Measurements from ENCODE around the gene ARL8B. TPM values are rescaled to one million over a fixed set of nuclear protein-coding genes. Genes with fewer than 3 reads are reported as not detected.

Gene ARL8B
- total and polyA plus RNA-seq, 2 donors (not counting 1 experiment from before 2014, with no cell fraction given), result 74.8 to 98.4 TPM

- no peak overlapping the region for H3K4me2 ChIP-seq (ENCODE audit: extremely low read depth, insufficient read depth, low read length)
- H3K27ac ChIP-seq (ENCODE audit: insufficient read depth, low read length), result no peak overlapping the region
- no peaks in the 10 kb centered on the region for H4K20me1 ChIP-seq (ENCODE audit: control insufficient read depth, extremely low read depth, insufficient read depth, low read length)
- TF ChIP-seq CTCF (conservative IDR thresholded peaks at IDR 0.05 in 1 of 2, IDR thresholded peaks at IDR 0.05 in 1 of 2; ENCODE audit: low read depth in 1 of 2, low read length in 2 of 2) (no peak), EZH2 (IDR thresholded peaks at IDR 0.05; ENCODE audit: low read length, missing control alignments) (no peak)
- H3K27me3 ChIP-seq (ENCODE audit: control insufficient read depth, insufficient read depth, low read length), result no peaks in the 10 kb centered on the region
- H2AFZ ChIP-seq (ENCODE audit: low read length), result no peak overlapping the region
- H3K79me2 ChIP-seq (ENCODE audit: control insufficient read depth, insufficient read depth, low read length), result no peaks in the 10 kb centered on the region
- no peaks in the 10 kb centered on the region for H3K9me3 ChIP-seq (ENCODE audit: control insufficient read depth, insufficient read depth, low read depth, low read length)
- DNase-seq (ENCODE audit: low read depth in 2 of 2), result no peak
- no peak overlapping the region for H3K9ac ChIP-seq (ENCODE audit: insufficient read depth, low read length)
- no peaks in the 10 kb centered on the region for H3K4me1 ChIP-seq (ENCODE audit: control insufficient read depth, extremely low read depth, insufficient read depth, low read length)
- H3K36me3 ChIP-seq (ENCODE audit: control insufficient read depth, insufficient read depth, low read length), result no peaks in the 10 kb centered on the region
- no peak overlapping the region for H3K4me3 ChIP-seq (replicated peaks in 1 of 4; ENCODE audit: control extremely low read depth in 1 of 4, insufficient read depth in 1 of 4, low read depth in 3 of 4, low read length in 4 of 4)
Observed at GRCh38 chr3:5098346-5098745, 23.7 kb upstream of the ARL8B start.

GRCh38 chr3:5102532-5102931 is 19.6 kb upstream of the ARL8B start:
- no peaks in the 10 kb centered on the region for H3K79me2 ChIP-seq (ENCODE audit: control insufficient read depth, insufficient read depth, low read length)
- no peak overlapping the region for H3K9ac ChIP-seq (ENCODE audit: insufficient read depth, low read length)
- DNase-seq (ENCODE audit: low read depth in 2 of 2), result no peak
- no peaks in the 10 kb centered on the region for H4K20me1 ChIP-seq (ENCODE audit: control insufficient read depth, extremely low read depth, insufficient read depth, low read length)
- no peaks in the 10 kb centered on the region for H3K36me3 ChIP-seq (ENCODE audit: control insufficient read depth, insufficient read depth, low read length)
- TF ChIP-seq CTCF (conservative IDR thresholded peaks at IDR 0.05 in 1 of 2, IDR thresholded peaks at IDR 0.05 in 1 of 2; ENCODE audit: low read depth in 1 of 2, low read length in 2 of 2) (no peak), EZH2 (IDR thresholded peaks at IDR 0.05; ENCODE audit: low read length, missing control alignments) (no peak)
- H3K4me3 ChIP-seq (replicated peaks in 1 of 4; ENCODE audit: control extremely low read depth in 1 of 4, insufficient read depth in 1 of 4, low read depth in 3 of 4, low read length in 4 of 4), result no peak overlapping the region
- no peaks in the 10 kb centered on the region for H3K27me3 ChIP-seq (ENCODE audit: control insufficient read depth, insufficient read depth, low read length)
- H3K4me1 ChIP-seq (ENCODE audit: control insufficient read depth, extremely low read depth, insufficient read depth, low read length), result no peaks in the 10 kb centered on the region
- H3K27ac ChIP-seq (ENCODE audit: insufficient read depth, low read length), result no peak overlapping the region
- H2AFZ ChIP-seq (ENCODE audit: low read length), result no peak overlapping the region
- no peaks in the 10 kb centered on the region for H3K9me3 ChIP-seq (ENCODE audit: control insufficient read depth, insufficient read depth, low read depth, low read length)
- no peak overlapping the region for H3K4me2 ChIP-seq (ENCODE audit: extremely low read depth, insufficient read depth, low read length)

- Histone ChIP-seq H3K27ac (ENCODE audit: insufficient read depth, low read length) (no peak overlapping the region), H3K36me3 (ENCODE audit: control insufficient read depth, insufficient read depth, low read length) (no peaks in the 10 kb centered on the region), H3K4me1 (ENCODE audit: control insufficient read depth, extremely low read depth, insufficient read depth, low read length) (no peaks in the 10 kb centered on the region), H3K9me3 (ENCODE audit: control insufficient read depth, insufficient read depth, low read depth, low read length) (no peaks in the 10 kb centered on the region), H2AFZ (ENCODE audit: low read length) (no peak overlapping the region), H3K4me3 (replicated peaks in 1 of 4; ENCODE audit: control extremely low read depth in 1 of 4, insufficient read depth in 1 of 4, low read depth in 3 of 4, low read length in 4 of 4) (no peak overlapping the region), H3K4me2 (ENCODE audit: extremely low read depth, insufficient read depth, low read length) (no peak overlapping the region), H3K79me2 (ENCODE audit: control insufficient read depth, insufficient read depth, low read length) (no peaks in the 10 kb centered on the region), H3K27me3 (ENCODE audit: control insufficient read depth, insufficient read depth, low read length) (no peaks in the 10 kb centered on the region), H3K9ac (ENCODE audit: insufficient read depth, low read length) (no peak overlapping the region), H4K20me1 (ENCODE audit: control insufficient read depth, extremely low read depth, insufficient read depth, low read length) (no peaks in the 10 kb centered on the region)
- no peak for TF ChIP-seq CTCF (conservative IDR thresholded peaks at IDR 0.05 in 1 of 2, IDR thresholded peaks at IDR 0.05 in 1 of 2; ENCODE audit: low read depth in 1 of 2, low read length in 2 of 2)
- no peak for TF ChIP-seq EZH2 (IDR thresholded peaks at IDR 0.05; ENCODE audit: low read length, missing control alignments)
- no peak for DNase-seq (ENCODE audit: low read depth in 2 of 2)
Observed at GRCh38 chr3:5103743-5104142, 18.3 kb upstream of the ARL8B start.

All from fibroblast of lung (primary cell).